HEK293 (cell line): ENCODE data around the gene NPIPA5.
"Not testable (repeated sequence)": the region's sequence is repeated elsewhere in the genome, so short reads cannot be mapped to it uniquely, and the experiment has no call there.

ENCODE experiments used
- CTCF ChIA-PET: fragments of 350-600 bp; formaldehyde crosslinking; extraction: SDS; loops from one replicate; lab custom pipeline; 2021; ENCODE audit warnings: antibody characterized with exemption; lab: Yijun Ruan, JAX
- POLR2A ChIA-PET: fragments of 300-600 bp; formaldehyde crosslinking; extraction: SDS; loops from one replicate; lab custom pipeline; 2020; ENCODE audit warnings: antibody characterized with exemption, inconsistent platforms; lab: Yijun Ruan, JAX
- H3K27ac ChIP-seq: fragments of 200-500 bp; sonication (Bioruptor generic); 2 replicates; pipeline ENCODE4 v1.5.1; 2014; ENCODE audit warnings: low read depth, low read length, control low read depth, inconsistent platforms; ENCODE audit errors: extremely low read depth
- H3K36me3 ChIP-seq, 2 experiments: fragments of 200-500 bp in 1 of 2; sonication (Bioruptor generic) in 1 of 2; 1 replicate in 1 of 2; 2 replicates in 1 of 2; pipeline ENCODE4 v1.5.1; 2014 to 2017; ENCODE audit warnings: inconsistent platforms in 2 of 2, low read length in 2 of 2; ENCODE audit not compliant: control insufficient read depth in 2 of 2, insufficient read depth in 1 of 2
- H3K4me1 ChIP-seq: fragments of 200-500 bp; sonication (Bioruptor generic); 2 replicates; pipeline ENCODE4 v1.5.1; 2014; ENCODE audit warnings: mild to moderate bottlenecking, low read length, inconsistent platforms; ENCODE audit not compliant: control insufficient read depth, insufficient read depth
- H3K4me3 ChIP-seq: 2 replicates; pipeline ENCODE4 v1.5.1; 2011; ENCODE audit warnings: low read depth, mild to moderate bottlenecking, control low read depth, low read length, moderate library complexity
- H3K9me3 ChIP-seq: fragments of 200-500 bp; sonication (Bioruptor generic); 2 replicates; pipeline ENCODE4 v1.5.1; 2014; ENCODE audit warnings: low read depth, low read length, inconsistent platforms; ENCODE audit not compliant: control insufficient read depth, insufficient read depth

Gene NPIPA5

GRCh38 chr16:15337974-15338605 lies 40.0 kb downstream of the NPIPA5 start:
- H3K4me1 ChIP-seq, H3K27ac ChIP-seq, POLR2A ChIA-PET, H3K4me3 ChIP-seq, H3K36me3 ChIP-seq, CTCF ChIA-PET, H3K9me3 ChIP-seq: not testable (repeated sequence)

- H3K9me3 ChIP-seq, POLR2A ChIA-PET, H3K27ac ChIP-seq, H3K4me1 ChIP-seq, CTCF ChIA-PET, H3K36me3 ChIP-seq, H3K4me3 ChIP-seq: not testable (repeated sequence)
These were observed 42.5 kb downstream of the NPIPA5 start for GRCh38 chr16:15335609-15336008.

GRCh38 chr16:15333969-15334368 lies 44.1 kb downstream of the NPIPA5 start:
- H3K4me3 ChIP-seq, H3K36me3 ChIP-seq, POLR2A ChIA-PET, H3K27ac ChIP-seq, H3K9me3 ChIP-seq, H3K4me1 ChIP-seq, CTCF ChIA-PET: not testable (repeated sequence)

- CTCF ChIA-PET, H3K4me1 ChIP-seq, H3K4me3 ChIP-seq, H3K27ac ChIP-seq, H3K9me3 ChIP-seq, H3K36me3 ChIP-seq, POLR2A ChIA-PET: not testable (repeated sequence)
These were observed 47.1 kb downstream of the NPIPA5 start for GRCh38 chr16:15330978-15331377.

- H3K4me1 ChIP-seq, H3K27ac ChIP-seq, H3K36me3 ChIP-seq, H3K4me3 ChIP-seq, CTCF ChIA-PET, POLR2A ChIA-PET, H3K9me3 ChIP-seq: not testable (repeated sequence)
These were observed 53.1 kb downstream of the NPIPA5 start for GRCh38 chr16:15324954-15325353.

- H3K9me3 ChIP-seq, H3K27ac ChIP-seq, H3K4me3 ChIP-seq, CTCF ChIA-PET, H3K4me1 ChIP-seq, POLR2A ChIA-PET, H3K36me3 ChIP-seq: not testable (repeated sequence)
These were observed 54.7 kb downstream of the NPIPA5 start for GRCh38 chr16:15323373-15323772.

GRCh38 chr16:15321221-15321620 lies 56.9 kb downstream of the NPIPA5 start:
- H3K4me3 ChIP-seq, H3K4me1 ChIP-seq, H3K27ac ChIP-seq, H3K9me3 ChIP-seq, CTCF ChIA-PET, H3K36me3 ChIP-seq, POLR2A ChIA-PET: not testable (repeated sequence)

GRCh38 chr16:15314562-15314961 lies 63.5 kb downstream of the NPIPA5 start:
- POLR2A ChIA-PET, CTCF ChIA-PET, H3K36me3 ChIP-seq, H3K4me3 ChIP-seq, H3K27ac ChIP-seq, H3K4me1 ChIP-seq, H3K9me3 ChIP-seq: not testable (repeated sequence)
